ENCODE results near the gene GALT. TPM values are rescaled to one million over a fixed set of nuclear protein-coding genes. Genes with fewer than 3 reads are reported as not detected.

GALT gene
- total RNA-seq, 8 experiments from 2014 or later = 25.4 to 59.7 (median 34.1) TPM

- 83 to 100% (median 94%) methylated on average over 1 to 3 of the region's 4 CpGs; no CpG with 5 or more reads in 5 of the 10 experiments for WGBS, 10 experiments
- Histone ChIP-seq H3K27ac (no peak within 1 kb of the TSS), H3K4me1 (replicated peaks in 1 of 2) (peaks cover 6 to 9% of the 10 kb centered on the region in 2 donors), H3K4me3 (no peak within 1 kb of the TSS)
- ATAC-seq (replicated peaks in 6 of 8) = no peak
- in situ Hi-C loops (cut with MboI; ENCODE audit: low pct_unique_long_range_greater_than_20kb in 2 of 9, low sequenced_read_pairs in 9 of 9, unreplicated experiment in 9 of 9) = no loop called here
These were observed 16.2 kb downstream of the GALT start, which contains the start of gene CCL27 for GRCh38 chr9:34662526-34663302. TSS of gene CCL27 (minus strand) at chr9:34662657. CDS start at chr9:34662633, 24 bp downstream.

GRCh38 chr9:34663303-34663605 lies 16.8 kb downstream of the GALT start:
- Histone ChIP-seq H3K27ac (no peak overlapping the region), H3K4me3 (no peak overlapping the region), H3K4me1 (replicated peaks in 1 of 2) (peaks cover 6 to 9% of the 10 kb centered on the region in 2 donors)
- no peak for ATAC-seq (replicated peaks in 6 of 8)
- in situ Hi-C loops (cut with MboI; ENCODE audit: low pct_unique_long_range_greater_than_20kb in 2 of 9, low sequenced_read_pairs in 9 of 9, unreplicated experiment in 9 of 9) = no loop called here

GRCh38 chr9:34664281-34665066 lies 18.0 kb downstream of the GALT start:
- peak overlapping the region; percentile 49 to 94 (median 75) for H3K4me3 ChIP-seq
- H3K4me1 ChIP-seq (replicated peaks in 1 of 2) = peaks cover 6 to 9% of the 10 kb centered on the region in 2 donors
- H3K27ac ChIP-seq = peak overlapping the region; percentile 62 to 72
- ATAC-seq (replicated peaks in 6 of 8) = peak in 7 of 8 experiments; percentile 12 to 49 (median 14)
- in situ Hi-C loops (cut with MboI; ENCODE audit: low pct_unique_long_range_greater_than_20kb in 2 of 9, low sequenced_read_pairs in 9 of 9, unreplicated experiment in 9 of 9) = no loop called here
- WGBS, 10 experiments = 2 to 20% (median 17%) methylated on average over 1 to 8 of the region's 18 CpGs; no CpG with 5 or more reads in 6 of the 10 experiments

- in situ Hi-C loops (cut with MboI; ENCODE audit: low pct_unique_long_range_greater_than_20kb in 2 of 9, low sequenced_read_pairs in 9 of 9, unreplicated experiment in 9 of 9) = no loop called here
- Histone ChIP-seq H3K4me3 (peak overlapping the region; percentile 49 to 94 (median 75)), H3K4me1 (replicated peaks in 1 of 2) (peaks cover 6 to 9% of the 10 kb centered on the region in 2 donors), H3K27ac (peak overlapping the region; percentile 62 to 72)
- peak in 1 of 8 experiments; percentile 4 for ATAC-seq (replicated peaks in 6 of 8)
- 0% methylated on average over 1 of the region's 26 CpGs; no CpG with 5 or more reads in 9 of the 10 experiments for WGBS, 10 experiments
These were observed 18.5 kb downstream of the GALT start for GRCh38 chr9:34665067-34665380.

GRCh38 chr9:34665381-34666250 lies 19.1 kb downstream of the GALT start:
- Histone ChIP-seq H3K4me1 (replicated peaks in 1 of 2) (peaks cover 6 to 9% of the 10 kb centered on the region in 2 donors), H3K4me3 (peak overlapping the region; percentile 49 to 94 (median 75)), H3K27ac (peak overlapping the region; percentile 87 to 91)
- in situ Hi-C loops (cut with MboI; ENCODE audit: low pct_unique_long_range_greater_than_20kb in 2 of 9, low sequenced_read_pairs in 9 of 9, unreplicated experiment in 9 of 9) = no loop called here
- WGBS, 10 experiments = 0% methylated on average over 1 to 8 of the region's 55 CpGs; no CpG with 5 or more reads in 7 of the 10 experiments
- ATAC-seq (replicated peaks in 6 of 8) = peak; percentile 81 to 86 (median 83)

- Histone ChIP-seq H3K4me1 (replicated peaks in 1 of 2) (peaks cover 6% of the 10 kb centered on the region in 2 donors), H3K27ac (no peak overlapping the region), H3K4me3 (no peak overlapping the region)
- in situ Hi-C loops (cut with MboI; ENCODE audit: low pct_unique_long_range_greater_than_20kb in 2 of 9, low sequenced_read_pairs in 9 of 9, unreplicated experiment in 9 of 9) = no loop called here
- WGBS, 10 experiments = 43 to 100% (median 83%) methylated on average over 1 to 4 of the region's 5 CpGs; no CpG with 5 or more reads in 1 of the 10 experiments
- ATAC-seq (replicated peaks in 6 of 8) = no peak
These were observed 23.5 kb downstream of the GALT start for GRCh38 chr9:34669809-34670562.

GRCh38 chr9:34671307-34671706 lies 24.8 kb downstream of the GALT start:
- in situ Hi-C loops (cut with MboI; ENCODE audit: low pct_unique_long_range_greater_than_20kb in 2 of 9, low sequenced_read_pairs in 9 of 9, unreplicated experiment in 9 of 9) = no loop called here
- ATAC-seq (replicated peaks in 6 of 8) = no peak
- H3K4me3 ChIP-seq = no peak overlapping the region
- 86 to 100% (median 100%) methylated on average over 1 of the region's 1 CpG; no CpG with 5 or more reads in 5 of the 10 experiments for WGBS, 10 experiments
- H3K4me1 ChIP-seq (replicated peaks in 1 of 2) = peaks cover 6% of the 10 kb centered on the region in 2 donors
- H3K27ac ChIP-seq = no peak overlapping the region

GRCh38 chr9:34674440-34674839 lies 28.0 kb downstream of the GALT start:
- in situ Hi-C loops (cut with MboI; ENCODE audit: low pct_unique_long_range_greater_than_20kb in 2 of 9, low sequenced_read_pairs in 9 of 9, unreplicated experiment in 9 of 9) = no loop called here
- Histone ChIP-seq H3K27ac (no peak overlapping the region), H3K4me1 (replicated peaks in 1 of 2) (no peaks in the 10 kb centered on the region), H3K4me3 (no peak overlapping the region)
- 70 to 100% (median 76%) methylated on average over 1 to 3 of the region's 3 CpGs; no CpG with 5 or more reads in 4 of the 10 experiments for WGBS, 10 experiments
- ATAC-seq (replicated peaks in 6 of 8) = no peak

- in situ Hi-C loops (cut with MboI; ENCODE audit: low pct_unique_long_range_greater_than_20kb in 2 of 9, low sequenced_read_pairs in 9 of 9, unreplicated experiment in 9 of 9) = no loop called here
- WGBS, 10 experiments = 14 to 100% (median 90%) methylated on average over 2 of the region's 10 CpGs; no CpG with 5 or more reads in 5 of the 10 experiments
- Histone ChIP-seq H3K4me1 (replicated peaks in 1 of 2) (no peaks in the 10 kb centered on the region), H3K4me3 (no peak overlapping the region), H3K27ac (no peak overlapping the region)
- ATAC-seq (replicated peaks in 6 of 8) = peak in 7 of 8 experiments; percentile 36 to 99 (median 54)
These were observed 28.7 kb downstream of the GALT start for GRCh38 chr9:34675048-34675714.

- WGBS, 10 experiments = 100% methylated on average over 1 of the region's 2 CpGs; no CpG with 5 or more reads in 9 of the 10 experiments
- in situ Hi-C loops (cut with MboI; ENCODE audit: low pct_unique_long_range_greater_than_20kb in 2 of 9, low sequenced_read_pairs in 9 of 9, unreplicated experiment in 9 of 9) = no loop called here
- no peak overlapping the region for H3K4me3 ChIP-seq
- no peak overlapping the region for H3K27ac ChIP-seq
- no peaks in the 10 kb centered on the region for H3K4me1 ChIP-seq (replicated peaks in 1 of 2)
- peak in 2 of 8 experiments; percentile 20 to 71 for ATAC-seq (replicated peaks in 6 of 8)
These were observed 29.4 kb downstream of the GALT start for GRCh38 chr9:34675869-34676268.

GRCh38 chr9:34684145-34684544 lies 37.7 kb downstream of the GALT start:
- Histone ChIP-seq H3K4me1 (replicated peaks in 1 of 2) (no peaks in the 10 kb centered on the region), H3K4me3 (no peak overlapping the region), H3K27ac (no peak overlapping the region)
- in situ Hi-C loops (cut with MboI; ENCODE audit: low pct_unique_long_range_greater_than_20kb in 2 of 9, low sequenced_read_pairs in 9 of 9, unreplicated experiment in 9 of 9) = no loop called here
- WGBS, 10 experiments = 40 to 100% (median 100%) methylated on average over 1 to 4 of the region's 4 CpGs; no CpG with 5 or more reads in 3 of the 10 experiments
- ATAC-seq (replicated peaks in 6 of 8) = no peak

- H3K4me3 ChIP-seq = no peak overlapping the region
- H3K27ac ChIP-seq = no peak overlapping the region
- whole genome bisulfite sequencing, 10 experiments = 65 to 100% methylated on average over 2 of the region's 4 CpGs; no CpG with 5 or more reads in 8 of the 10 experiments
- in situ Hi-C loops (cut with MboI; ENCODE audit: low pct_unique_long_range_greater_than_20kb in 2 of 9, low sequenced_read_pairs in 9 of 9, unreplicated experiment in 9 of 9) = no loop called here
- ATAC-seq (replicated peaks in 6 of 8) = no peak
- H3K4me1 ChIP-seq (replicated peaks in 1 of 2) = no peaks in the 10 kb centered on the region
These were observed 38.3 kb downstream of the GALT start for GRCh38 chr9:34684816-34685215.
